IMR-90 (cell line): ENCODE results near the gene MSI1. TPM values are rescaled to one million over a fixed set of nuclear protein-coding genes. Genes with fewer than 3 reads are reported as not detected.

ENCODE experiments used
- ATAC-seq: fragments of 200-7000 bp; cut with Tn5 transposase; 2 replicates; pipeline ENCODE4 v1.9.1; 2020; ENCODE audit warnings: low read depth, mild to moderate bottlenecking, moderate library complexity
- BruUV-seq: library from RNA; stranded (reverse); fragments of 400-500 nt; replicated peaks from 2 replicates; lab custom pipeline; 2021; lab: Mats Ljungman, UMichigan
- CTCF ChIA-PET: fragments of 300-600 bp; formaldehyde crosslinking; extraction: SDS; loops from one replicate; lab custom pipeline; 2021; ENCODE audit warnings: antibody characterized with exemption; lab: Yijun Ruan, JAX
- POLR2A ChIA-PET: fragments of 300-600 bp; sonication (Branson Sonifier 250); formaldehyde crosslinking; loops from one replicate; lab custom pipeline; 2022; ENCODE audit warnings: antibody characterized with exemption; ENCODE audit not compliant: unreplicated experiment; lab: Charles Lee
- DNase-seq: peaks from one replicate; pipeline ENCODE4 v3.0.0; 2013
- H2AFZ ChIP-seq: replicated peaks from 2 replicates; pipeline ENCODE3; 2013; ENCODE audit warnings: low read length, mild to moderate bottlenecking; ENCODE audit not compliant: poor library complexity
- H2AK5ac ChIP-seq: 2 replicates; pipeline ENCODE4 v1.6.1; 2013; ENCODE audit warnings: low read depth, low read length, inconsistent platforms
- H2AK9ac ChIP-seq: replicated peaks from 2 replicates; pipeline ENCODE3; 2013; ENCODE audit warnings: mild to moderate bottlenecking, low read depth, low read length, moderate library complexity; ENCODE audit not compliant: poor library complexity
- H2BK120ac ChIP-seq: 2 replicates; pipeline ENCODE4 v1.6.1; 2013; ENCODE audit warnings: low read depth, low read length, inconsistent platforms
- H2BK15ac ChIP-seq: 3 replicates; pipeline ENCODE4 v1.6.1; 2013; ENCODE audit warnings: low read depth, low read length, inconsistent platforms
- H2BK20ac ChIP-seq: 2 replicates; pipeline ENCODE4 v1.6.1; 2013; ENCODE audit warnings: low read depth, mild to moderate bottlenecking, inconsistent platforms, low read length, moderate library complexity
- H2BK5ac ChIP-seq: 2 replicates; pipeline ENCODE4 v1.6.1; 2013; ENCODE audit warnings: mild to moderate bottlenecking, low read depth, low read length, inconsistent platforms; ENCODE audit not compliant: poor library complexity, severe bottlenecking
- H3K14ac ChIP-seq: replicated peaks from 2 replicates; pipeline ENCODE4 v1.6.1; 2013; ENCODE audit warnings: low read depth, low read length, inconsistent platforms
- H3K18ac ChIP-seq: 2 replicates; pipeline ENCODE4 v1.6.1; 2013; ENCODE audit warnings: low read depth, low read length, control low read depth
- H3K23ac ChIP-seq: 2 replicates; pipeline ENCODE4 v1.6.1; 2013; ENCODE audit warnings: low read depth, low read length, inconsistent platforms
- H3K27ac ChIP-seq: 2 replicates; pipeline ENCODE4 v1.5.1; 2013; ENCODE audit warnings: mild to moderate bottlenecking, control low read depth, low read length; ENCODE audit not compliant: insufficient read depth
- H3K27me3 ChIP-seq: 2 replicates; pipeline ENCODE4 v1.6.1; 2013; ENCODE audit warnings: low read length; ENCODE audit not compliant: control insufficient read depth, insufficient read depth
- H3K36me3 ChIP-seq: 2 replicates; pipeline ENCODE4 v1.6.1; 2013; ENCODE audit warnings: low read length, mixed read lengths; ENCODE audit not compliant: control insufficient read depth, insufficient read depth
- H3K4ac ChIP-seq: 2 replicates; pipeline ENCODE4 v1.6.1; 2013; ENCODE audit warnings: low read depth, low read length, inconsistent platforms
- H3K4me1 ChIP-seq: 2 replicates; pipeline ENCODE4 v1.6.1; 2013; ENCODE audit warnings: low read length, mixed read lengths; ENCODE audit not compliant: control insufficient read depth, insufficient read depth
- H3K4me2 ChIP-seq: 2 replicates; pipeline ENCODE4 v1.6.1; 2013; ENCODE audit warnings: low read depth, mild to moderate bottlenecking, control low read depth, low read length, moderate library complexity
- H3K4me3 ChIP-seq: 2 replicates; pipeline ENCODE4 v1.5.1; 2013; ENCODE audit warnings: low read depth, mild to moderate bottlenecking, control low read depth, low read length, moderate library complexity; ENCODE audit not compliant: insufficient read depth
- H3K56ac ChIP-seq: 2 replicates; pipeline ENCODE4 v1.6.1; 2013; ENCODE audit warnings: low read length, inconsistent platforms; ENCODE audit not compliant: insufficient read depth; ENCODE audit errors: extremely low read depth
- H3K79me1 ChIP-seq, 2 experiments: 2 replicates each; pipeline ENCODE4 v1.6.1; 2013; ENCODE audit warnings: low read length in 2 of 2, inconsistent platforms in 1 of 2, low read depth in 1 of 2
- H3K9ac ChIP-seq: 2 replicates; pipeline ENCODE4 v1.6.1; 2013; ENCODE audit warnings: low read depth, low read length, control low read depth
- H3K9me1 ChIP-seq: 2 replicates; pipeline ENCODE4 v1.6.1; 2013; ENCODE audit warnings: low read length, inconsistent platforms; ENCODE audit not compliant: insufficient read depth
- H3K9me3 ChIP-seq: 2 replicates; pipeline ENCODE4 v1.6.1; 2013; ENCODE audit warnings: low read length; ENCODE audit not compliant: control insufficient read depth, insufficient read depth
- H4K20me1 ChIP-seq: 2 replicates; pipeline ENCODE4 v1.6.1; 2013; ENCODE audit warnings: low read length, inconsistent platforms; ENCODE audit not compliant: insufficient read depth
- H4K5ac ChIP-seq: 2 replicates; pipeline ENCODE4 v1.6.1; 2013; ENCODE audit warnings: mild to moderate bottlenecking, low read depth, low read length, control low read depth
- H4K8ac ChIP-seq, 2 experiments: 2 replicates each; pipeline ENCODE4 v1.6.1; 2013; ENCODE audit warnings: low read depth in 2 of 2, low read length in 2 of 2, control low read depth in 1 of 2, inconsistent platforms in 1 of 2
- H4K91ac ChIP-seq: 2 replicates; pipeline ENCODE4 v1.6.1; 2013; ENCODE audit warnings: low read depth, low read length, inconsistent platforms; ENCODE audit not compliant: insufficient read depth
- BHLHE40 ChIP-seq: fragments of 150-350 bp; IDR thresholded peaks from 2 replicates; pipeline ENCODE4 v1.6.1; 2016; ENCODE audit warnings: mild to moderate bottlenecking, low read depth, low read length
- CEBPB ChIP-seq: IDR thresholded peaks from 2 replicates; pipeline ENCODE4 v1.6.1; 2012; ENCODE audit warnings: low read depth, low read length, improper control_type of control experiment
- CHD1 ChIP-seq: IDR thresholded peaks from 2 replicates; pipeline ENCODE4 v1.6.1; 2012; ENCODE audit warnings: low read depth, low read length, improper control_type of control experiment
- CTCF ChIP-seq: conservative IDR thresholded peaks from 2 replicates; pipeline ENCODE4 v1.5.1; 2012; ENCODE audit warnings: mild to moderate bottlenecking, low read depth, low read length, improper control_type of control experiment
- ELK1 ChIP-seq: fragments of 150-350 bp; IDR thresholded peaks from 2 replicates; pipeline ENCODE4 v1.6.1; 2016; ENCODE audit warnings: low read depth, mild to moderate bottlenecking, low read length, moderate library complexity, borderline replicate concordance
- FOS ChIP-seq: fragments of 150-350 bp; IDR thresholded peaks from 2 replicates; pipeline ENCODE4 v1.6.1; 2016; ENCODE audit warnings: low read depth, low read length
- MAFK ChIP-seq: IDR thresholded peaks from 2 replicates; pipeline ENCODE4 v1.6.1; 2012; ENCODE audit warnings: low read depth, low read length, improper control_type of control experiment
- MAZ ChIP-seq: IDR thresholded peaks from 2 replicates; pipeline ENCODE4 v1.6.1; 2012; ENCODE audit warnings: low read depth, mild to moderate bottlenecking, low read length, improper control_type of control experiment, moderate library complexity, borderline replicate concordance
- MXI1 ChIP-seq: IDR thresholded peaks from 2 replicates; pipeline ENCODE4 v1.6.1; 2012; ENCODE audit warnings: low read depth, mild to moderate bottlenecking, low read length, moderate library complexity, borderline replicate concordance
- NFE2L2 ChIP-seq: fragments of 150-350 bp; IDR thresholded peaks from 2 replicates; pipeline ENCODE4 v1.6.1; 2016; ENCODE audit warnings: low read depth, mild to moderate bottlenecking, low read length
- POLR2A ChIP-seq: IDR thresholded peaks from 2 replicates; pipeline ENCODE4 v1.6.1; 2012; ENCODE audit warnings: mild to moderate bottlenecking, low read depth, low read length
- RAD21 ChIP-seq: IDR thresholded peaks from 2 replicates; pipeline ENCODE4 v1.6.1; 2012; ENCODE audit warnings: low read length, improper control_type of control experiment
- RCOR1 ChIP-seq: IDR thresholded peaks from 2 replicates; pipeline ENCODE4 v1.6.1; 2012; ENCODE audit warnings: mild to moderate bottlenecking, low read length, improper control_type of control experiment; ENCODE audit not compliant: insufficient replicate concordance
- RFX5 ChIP-seq: IDR thresholded peaks from 2 replicates; pipeline ENCODE4 v1.8.0; 2012; ENCODE audit warnings: low read depth, mild to moderate bottlenecking, low read length, moderate library complexity
- SMC3 ChIP-seq: fragments of 150-350 bp; IDR thresholded peaks from 2 replicates; pipeline ENCODE4 v1.6.1; 2016; ENCODE audit warnings: low read depth, mild to moderate bottlenecking, antibody characterized with exemption, low read length, moderate library complexity
- USF2 ChIP-seq: fragments of 150-350 bp; IDR thresholded peaks from 2 replicates; pipeline ENCODE4 v1.6.1; 2017; ENCODE audit warnings: mild to moderate bottlenecking, antibody characterized with exemption, low read length, low read depth
- WGBS, 2 experiments: methylation state at CpG; one replicate each; pipeline versions ENCODE4 v1.1.5 to v1.1.7; 2013; ENCODE audit warnings: missing lambda C conversion rate in 2 of 2; ENCODE audit not compliant: insufficient read length in 1 of 2; ENCODE audit errors: extremely low coverage in 2 of 2; 5-methylcytosine and 5-hydroxymethylcytosine counted together
- dilution Hi-C: fragments of 300-500 bp; cut with HindIII; formaldehyde crosslinking; loops from one replicate; pipeline ENCODE4 v1.14.3; 2018; ENCODE audit warnings: low sequenced_read_pairs; ENCODE audit not compliant: unreplicated experiment
- in situ Hi-C: fragments of 300-500 bp; cut with MboI; formaldehyde crosslinking; loops from 3 replicates; pipeline ENCODE4 v1.14.3; 2019; ENCODE audit warnings: low sequenced_read_pairs, inconsistent platforms, mixed read lengths
- intact Hi-C: fragments of 100-400 bp; cut with micrococcal nuclease; formaldehyde crosslinking; loops from 2 replicates; pipeline ENCODE4 v1.10.0; 2022
- polyA plus RNA-seq, 3 experiments: library from polyadenylated mRNA; depleted of rRNA; stranded (reverse); fragments of >200 nt; gene quantifications; 2 replicates each; pipeline ENCODE4 v1.2.3, GENCODE V29; 2012; ENCODE audit warnings: low replicate concordance in 1 of 3
- total RNA-seq: library from RNA; depleted of rRNA; stranded (reverse); fragments of >200 nt; gene quantifications from 2 replicates; pipeline ENCODE4 v1.2.3, GENCODE V29; 2012

MSI1 gene
- total and polyA plus RNA-seq, 2 of the 4 experiments (the other 2 are of a cell fraction) = not detected

- no peak overlapping the region for H3K27ac ChIP-seq
- no peak overlapping the region for H3K4me3 ChIP-seq
- H3K36me3 ChIP-seq = no peaks in the 10 kb centered on the region
- peaks cover 21% of the 10 kb centered on the region for H3K27me3 ChIP-seq
- H3K4me2 ChIP-seq = no peak overlapping the region
- H3K18ac ChIP-seq = no peak overlapping the region
- no peak overlapping the region for H2BK5ac ChIP-seq
- POLR2A ChIA-PET = interaction anchor here (0.7 kb wide), 1 partner anchor 111 kb away, joined by 4 read pairs; no protein-coding TSS in a partner anchor
- TF ChIP-seq CEBPB (no peak), CTCF (no peak), RFX5 (no peak), SMC3 (no peak), RAD21 (no peak), MAZ (no peak), ELK1 (no peak), MAFK (no peak), USF2 (no peak), RCOR1 (no peak), MXI1 (no peak), FOS (no peak), CHD1 (no peak), POLR2A (no peak), BHLHE40 (no peak), NFE2L2 (no peak)
- no peaks in the 10 kb centered on the region for H4K20me1 ChIP-seq
- DNase-seq = no peak
- no peaks in the 10 kb centered on the region for H3K9me3 ChIP-seq
- no peak overlapping the region for H3K4ac ChIP-seq
- no CpG with 5 or more reads among the region's 9 CpGs for WGBS, 2 experiments
- dilution Hi-C loops = no loop called here
- peak overlapping the region; percentile 98 for H2AFZ ChIP-seq
- no peak overlapping the region for H3K14ac ChIP-seq
- H2BK20ac ChIP-seq = no peak overlapping the region
- no peak overlapping the region for H4K8ac ChIP-seq
- no peaks in the 10 kb centered on the region for H3K9me1 ChIP-seq
- CTCF ChIA-PET = interaction anchor here (0.7 to 1.0 kb wide), 2 partner anchors 138 to 142 kb away, joined by 3 to 4 read pairs; no protein-coding TSS in a partner anchor
- no peaks in the 10 kb centered on the region for H3K79me1 ChIP-seq
- no peak overlapping the region for H2AK9ac ChIP-seq
- no peak overlapping the region for H3K23ac ChIP-seq
- H4K5ac ChIP-seq = no peak overlapping the region
- H3K56ac ChIP-seq = no peak overlapping the region
- BruUV-seq = no TSS peak
- H2BK15ac ChIP-seq = no peak overlapping the region
- ATAC-seq = peak; percentile 28; the same call in 1 of the 2 replicates
- in situ Hi-C loops = loop anchor here (25.0 kb wide), 1 partner anchor 112 kb away; the partner anchor contains the start of genes COX6A1, GATC and TRIAP1
- H2BK120ac ChIP-seq = no peak overlapping the region
- H3K9ac ChIP-seq = no peak overlapping the region
- no peaks in the 10 kb centered on the region for H3K4me1 ChIP-seq
- no peak overlapping the region for H4K91ac ChIP-seq
- intact Hi-C loops = loop anchor here (1.0 to 5.0 kb wide), 3 partner anchors 324 to 437 kb away; partner anchors contain the start of gene UNC119B
- no peak overlapping the region for H2AK5ac ChIP-seq
Measured at GRCh38 chr12:120324841-120325417, 44.0 kb downstream of the MSI1 start.
